PC-9 (cell line): ENCODE measurements around the gene NTN4. TPM values are rescaled to one million over a fixed set of nuclear protein-coding genes. Genes with fewer than 3 reads are reported as not detected.
"Not testable (repeated sequence)": the region's sequence is repeated elsewhere in the genome, so short reads cannot be mapped to it uniquely, and the experiment has no call there.

Experiments
- BruUV-seq: library from RNA; stranded (reverse); fragments of 400-500 nt; replicated peaks from 2 replicates; lab custom pipeline; 2021; lab: Mats Ljungman, UMichigan
- CTCF ChIA-PET: fragments of 300-600 bp; sonication (Branson Sonifier 250); formaldehyde crosslinking; loops from one replicate; lab custom pipeline; 2022; ENCODE audit warnings: antibody characterized with exemption; lab: Charles Lee
- POLR2A ChIA-PET: fragments of 300-600 bp; sonication (Branson Sonifier 250); formaldehyde crosslinking; loops from one replicate; lab custom pipeline; 2022; ENCODE audit warnings: antibody characterized with exemption; ENCODE audit not compliant: unreplicated experiment; lab: Charles Lee
- DNase-seq, 2 experiments: peaks; one replicate each; pipeline versions ENCODE4 v3.0.0 to v3.0.0-alpha.2; 2015 to 2022; ENCODE audit warnings: mixed read lengths in 1 of 2
- H2AFZ ChIP-seq: fragments of 200-600 bp; sonication (generic); 2 replicates; pipeline ENCODE4 v1.8.1; 2017; ENCODE audit warnings: antibody characterized with exemption
- H3F3A ChIP-seq: fragments of 200-600 bp; sonication (generic); 2 replicates; pipeline ENCODE4 v1.8.1; 2017; ENCODE audit warnings: antibody characterized with exemption, mild to moderate bottlenecking, low read depth; ENCODE audit not compliant: insufficient read depth
- H3K27ac ChIP-seq: fragments of 200-600 bp; sonication (generic); 2 replicates; pipeline ENCODE4 v1.6.1; 2016; ENCODE audit warnings: mixed run types
- H3K27me3 ChIP-seq: fragments of 200-600 bp; sonication (generic); 2 replicates; pipeline ENCODE4 v1.6.1; 2016; ENCODE audit warnings: low read depth, mixed run types; ENCODE audit not compliant: insufficient read depth
- H3K36me3 ChIP-seq: fragments of 200-600 bp; sonication (generic); 2 replicates; pipeline ENCODE4 v1.6.1; 2016; ENCODE audit warnings: low read depth, mixed run types
- H3K4me1 ChIP-seq: fragments of 200-600 bp; sonication (generic); replicated peaks from 2 replicates; pipeline ENCODE4 v1.6.1; 2016; ENCODE audit warnings: mixed run types; ENCODE audit not compliant: insufficient read depth
- H3K4me2 ChIP-seq: fragments of 200-600 bp; sonication (generic); 2 replicates; pipeline ENCODE4 v1.6.1; 2017; ENCODE audit warnings: mixed run types
- H3K4me3 ChIP-seq: fragments of 200-600 bp; sonication (generic); 2 replicates; pipeline ENCODE4 v1.6.1; 2016; ENCODE audit warnings: mixed run types
- H3K79me2 ChIP-seq: fragments of 200-600 bp; sonication (generic); 2 replicates; pipeline ENCODE4 v1.6.1; 2017; ENCODE audit warnings: low read depth, mixed run types
- H3K9me2 ChIP-seq: fragments of 200-600 bp; sonication (generic); 2 replicates; pipeline ENCODE4 v1.8.1; 2017; ENCODE audit warnings: mild to moderate bottlenecking; ENCODE audit not compliant: insufficient read depth
- H3K9me3 ChIP-seq: fragments of 200-600 bp; sonication (generic); 2 replicates; pipeline ENCODE4 v1.8.1; 2016; ENCODE audit warnings: low read depth; ENCODE audit not compliant: insufficient read depth
- H4K20me1 ChIP-seq: fragments of 200-600 bp; sonication (generic); 2 replicates; pipeline ENCODE4 v1.8.1; 2017; ENCODE audit not compliant: insufficient read depth
- EZH2 ChIP-seq: fragments of 200-600 bp; sonication (generic); IDR thresholded peaks from 2 replicates; pipeline ENCODE4 v1.8.0; 2017; ENCODE audit warnings: antibody characterized with exemption, low read depth
- intact Hi-C: fragments of 100-400 bp; cut with micrococcal nuclease; formaldehyde crosslinking; loops from one replicate; pipeline ENCODE4 v1.10.0; 2022; ENCODE audit not compliant: unreplicated experiment
- total RNA-seq: library from RNA; stranded (reverse); gene quantifications from 2 replicates; pipeline ENCODE4 v1.2.3, GENCODE V29; 2021
- TF ChIP-seq, protein P1 (sequence below): fragments of 200-600 bp; sonication (generic); conservative IDR thresholded peaks from 2 replicates; pipeline ENCODE4 v1.6.1; 2017; ENCODE audit warnings: mixed run types, antibody characterized with exemption, mild to moderate bottlenecking, moderate library complexity

Gene NTN4
- total RNA-seq, 1 experiment from 2014 or later: 41.5 TPM

DNA sequence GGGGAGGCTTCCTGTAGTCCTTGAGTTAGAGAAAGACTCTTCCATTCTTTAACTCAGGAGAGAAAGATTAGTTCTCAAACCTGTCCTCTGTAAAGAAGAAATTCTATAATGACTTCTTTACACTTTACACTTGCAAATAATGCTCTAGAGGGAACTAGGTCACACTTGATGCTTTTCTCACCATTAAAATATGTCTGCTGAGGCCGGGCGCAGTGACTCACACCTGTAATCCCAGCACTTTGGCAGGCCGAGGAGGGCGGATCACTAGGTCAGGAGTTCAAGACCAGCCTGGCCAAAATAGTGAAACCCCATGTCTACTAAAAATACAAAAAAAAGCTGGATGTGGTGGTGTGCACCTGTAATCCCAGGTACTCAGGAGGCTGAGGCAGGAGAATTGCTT lies 6.3 kb downstream of the NTN4 start:
- Histone ChIP-seq H3F3A (peaks cover 28% of the 10 kb centered on the region; the same call in 1 of the 2 replicates), H3K4me1 (peaks cover 55% of the 10 kb centered on the region), H3K27me3 (no peaks in the 10 kb centered on the region), H3K9me3 (no peaks in the 10 kb centered on the region), H4K20me1 (0 out of 2 replicates have a peak, but pooled peaks cover 6% of the 10 kb centered on the region), H3K4me2 (peak overlapping the region; percentile 97), H2AFZ (no peak overlapping the region), H3K9me2 (no peaks in the 10 kb centered on the region), H3K36me3 (peaks cover 67% of the 10 kb centered on the region), H3K79me2 (peaks cover 95% of the 10 kb centered on the region), H3K27ac (peak overlapping the region; percentile 52), H3K4me3 (peak overlapping the region; percentile 42; the same call in 1 of the 2 replicates)
- TF ChIP-seq, protein P1, sequence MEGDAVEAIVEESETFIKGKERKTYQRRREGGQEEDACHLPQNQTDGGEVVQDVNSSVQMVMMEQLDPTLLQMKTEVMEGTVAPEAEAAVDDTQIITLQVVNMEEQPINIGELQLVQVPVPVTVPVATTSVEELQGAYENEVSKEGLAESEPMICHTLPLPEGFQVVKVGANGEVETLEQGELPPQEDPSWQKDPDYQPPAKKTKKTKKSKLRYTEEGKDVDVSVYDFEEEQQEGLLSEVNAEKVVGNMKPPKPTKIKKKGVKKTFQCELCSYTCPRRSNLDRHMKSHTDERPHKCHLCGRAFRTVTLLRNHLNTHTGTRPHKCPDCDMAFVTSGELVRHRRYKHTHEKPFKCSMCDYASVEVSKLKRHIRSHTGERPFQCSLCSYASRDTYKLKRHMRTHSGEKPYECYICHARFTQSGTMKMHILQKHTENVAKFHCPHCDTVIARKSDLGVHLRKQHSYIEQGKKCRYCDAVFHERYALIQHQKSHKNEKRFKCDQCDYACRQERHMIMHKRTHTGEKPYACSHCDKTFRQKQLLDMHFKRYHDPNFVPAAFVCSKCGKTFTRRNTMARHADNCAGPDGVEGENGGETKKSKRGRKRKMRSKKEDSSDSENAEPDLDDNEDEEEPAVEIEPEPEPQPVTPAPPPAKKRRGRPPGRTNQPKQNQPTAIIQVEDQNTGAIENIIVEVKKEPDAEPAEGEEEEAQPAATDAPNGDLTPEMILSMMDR: no peak
- no peak for TF ChIP-seq EZH2
- intact Hi-C loops: no loop called here
- ChIA-PET POLR2A (no interaction called here), CTCF (no interaction called here)
- BruUV-seq: no TSS peak
- DNase-seq: peak; percentile 29 to 70

DNA sequence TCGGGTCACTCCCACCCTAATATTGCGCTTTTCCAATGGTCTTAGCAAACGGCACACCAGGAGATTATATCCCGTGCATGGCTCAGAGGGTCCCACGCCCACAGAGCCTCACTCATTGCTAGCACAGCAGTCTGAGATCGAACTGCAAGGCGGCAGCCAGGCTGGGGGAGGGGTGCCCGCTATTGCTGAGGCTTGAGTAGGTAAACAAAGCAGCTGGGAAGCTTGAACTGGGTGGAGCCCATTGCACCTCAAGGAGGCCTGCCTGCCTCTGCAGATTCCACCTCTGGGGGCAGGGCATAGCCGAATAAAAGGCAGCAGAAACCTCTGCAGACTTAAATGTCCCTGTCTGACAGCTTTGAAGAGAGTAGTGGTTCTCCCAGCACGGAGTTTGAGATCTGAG lies 15.1 kb downstream of the NTN4 start:
- DNase-seq, H4K20me1 ChIP-seq, CTCF ChIA-PET, H3K9me2 ChIP-seq, H3K4me2 ChIP-seq, H2AFZ ChIP-seq, H3K27ac ChIP-seq, H3K4me3 ChIP-seq, intact Hi-C loops, POLR2A ChIA-PET, H3K4me1 ChIP-seq, H3K27me3 ChIP-seq, BruUV-seq: not testable (repeated sequence)
- peaks cover 83% of the 10 kb centered on the region for H3K79me2 ChIP-seq
- H3K36me3 ChIP-seq: peaks cover 66% of the 10 kb centered on the region
- peaks cover 26% of the 10 kb centered on the region for H3K9me3 ChIP-seq
- H3F3A ChIP-seq: peaks cover 20% of the 10 kb centered on the region

DNA sequence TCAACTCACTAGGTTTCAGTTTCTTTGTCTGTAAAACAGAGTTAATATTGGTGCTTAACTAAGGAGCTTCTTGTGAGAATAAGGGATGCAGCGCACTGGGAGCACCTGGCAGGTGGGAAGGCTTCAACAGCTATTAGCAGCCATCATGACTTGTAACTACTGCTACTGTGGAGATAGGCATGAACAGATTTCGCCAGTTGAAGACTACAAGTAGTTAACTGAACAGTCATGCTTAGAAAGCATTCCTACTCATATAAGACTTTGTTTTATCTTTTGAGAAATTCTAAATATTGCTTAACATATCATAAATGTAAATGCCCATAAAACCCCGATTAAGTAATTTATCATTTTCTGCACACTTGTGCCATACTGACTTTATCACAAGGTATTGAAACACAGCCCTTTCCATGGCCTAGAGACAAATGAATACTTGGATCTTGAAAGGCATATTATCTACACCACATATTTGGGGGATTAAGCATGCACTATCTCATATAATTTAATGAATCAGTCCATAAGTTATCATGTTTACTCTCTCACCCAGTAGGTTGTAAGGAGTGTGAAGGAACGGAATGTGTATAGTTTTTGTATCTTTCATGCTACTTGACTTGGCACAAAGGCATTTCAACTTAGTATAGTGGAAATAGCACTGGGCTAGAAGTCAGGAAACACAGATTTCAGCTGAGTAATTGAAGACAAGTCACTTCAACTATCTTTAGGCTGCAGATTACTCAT lies 16.1 kb downstream of the NTN4 start:
- TF ChIP-seq, protein P1: no peak
- no peak for TF ChIP-seq EZH2
- no peak overlapping the region for H2AFZ ChIP-seq
- H3K36me3 ChIP-seq: peaks cover 63% of the 10 kb centered on the region
- H3K27me3 ChIP-seq: no peaks in the 10 kb centered on the region
- no peak overlapping the region for H3K4me3 ChIP-seq
- POLR2A ChIA-PET: interaction anchor here (0.5 kb wide), 1 partner anchor 111 kb away, joined by 7 read pairs; no protein-coding TSS in a partner anchor
- peak in 1 of 2 experiments; percentile 62 for DNase-seq
- BruUV-seq: no TSS peak
- H3F3A ChIP-seq: peaks cover 20% of the 10 kb centered on the region
- H3K4me1 ChIP-seq: 0 out of 2 replicates have a peak, but pooled peaks cover 6% of the 10 kb centered on the region
- H3K79me2 ChIP-seq: peaks cover 82% of the 10 kb centered on the region
- peaks cover 26% of the 10 kb centered on the region for H3K9me3 ChIP-seq
- intact Hi-C loops: no loop called here
- H3K27ac ChIP-seq: peak overlapping the region; percentile 20; the same call in 1 of the 2 replicates
- H3K9me2 ChIP-seq: no peaks in the 10 kb centered on the region
- CTCF ChIA-PET: no interaction called here
- H4K20me1 ChIP-seq: peaks cover 6% of the 10 kb centered on the region; the same call in 1 of the 2 replicates
- no peak overlapping the region for H3K4me2 ChIP-seq
